HepG2 (cell line): ENCODE results near the gene ABHD11. TPM values are rescaled to one million over a fixed set of nuclear protein-coding genes. Genes with fewer than 3 reads are reported as not detected.
A peak's percentile ranks its signal among the peaks of the same experiment; 100 is the strongest.

Experiments used
- ATAC-seq: fragments of 200-7000 bp; cut with Tn5 transposase; 3 replicates; pipeline ENCODE4 v1.9.1; 2020; ENCODE audit warnings: mild to moderate bottlenecking, moderate library complexity
- BruUV-seq: library from RNA; stranded (reverse); fragments of 400-500 nt; replicated peaks from 2 replicates; lab custom pipeline; 2021; lab: Mats Ljungman, UMichigan
- CTCF ChIA-PET: fragments of 300-600 bp; formaldehyde crosslinking; extraction: SDS; loops from one replicate; lab custom pipeline; 2021; ENCODE audit warnings: low total read pairs, inconsistent platforms, low intra/inter-chr PET ratio; lab: Yijun Ruan, JAX
- POLR2A ChIA-PET: fragments of 350-600 bp; sonication (Branson Sonifier 250); formaldehyde crosslinking; loops from one replicate; lab custom pipeline; 2020; ENCODE audit warnings: antibody characterized with exemption, inconsistent platforms; lab: Yijun Ruan, JAX
- DNase-seq: peaks from one replicate; pipeline ENCODE4 v3.0.0-alpha.2; 2015; ENCODE audit warnings: low spot score
- FAIRE-seq: peaks from 3 replicates; lab custom pipeline; 2011; peaks lifted over from hg19 to GRCh38; lab: Jason Lieb, UNC
- H2AFZ ChIP-seq: one replicate; pipeline ENCODE4 v1.6.1; 2011; ENCODE audit warnings: low read length, inconsistent platforms
- H3K27ac ChIP-seq: fragments of 300-600 bp; 3 replicates; pipeline ENCODE4 v1.8.0; 2011; ENCODE audit warnings: mixed run types, mild to moderate bottlenecking, mixed read lengths, low read length, inconsistent platforms; ENCODE audit not compliant: insufficient read depth; ENCODE audit errors: extremely low read length
- H3K27me3 ChIP-seq, 2 experiments: fragments of 200-600 bp in 1 of 2; 2 replicates in 1 of 2; 3 replicates in 1 of 2; pipeline versions ENCODE4 v1.6.0 to v1.8.0; 2011; ENCODE audit warnings: low read length in 2 of 2, mild to moderate bottlenecking in 2 of 2, moderate library complexity in 2 of 2, inconsistent platforms in 1 of 2; ENCODE audit not compliant: insufficient read depth in 2 of 2, control insufficient read depth in 1 of 2
- H3K36me3 ChIP-seq, 2 experiments: fragments of 200-600 bp in 1 of 2; replicated peaks in 1 of 2; 2 replicates in 1 of 2; 3 replicates in 1 of 2; pipeline versions ENCODE4 v1.5.1 to v1.8.0; 2011; ENCODE audit warnings: low read length in 2 of 2, inconsistent platforms in 1 of 2; ENCODE audit not compliant: insufficient read depth in 2 of 2, control insufficient read depth in 1 of 2
- H3K4me1 ChIP-seq: 2 replicates; pipeline ENCODE4 v1.5.1; 2012; ENCODE audit warnings: low read length, inconsistent platforms; ENCODE audit not compliant: insufficient read depth
- H3K4me2 ChIP-seq: 2 replicates; pipeline ENCODE4 v1.6.0; 2011; ENCODE audit warnings: low read depth, low read length, inconsistent platforms
- H3K4me3 ChIP-seq, 3 experiments: fragments of 200-600 bp in 1 of 3; sonication (generic), shearing (Covaris generic) in 1 of 3; replicated peaks in 1 of 3; 2 replicates each; pipeline ENCODE4 v1.5.1; 2011 to 2016; ENCODE audit warnings: low read length in 3 of 3, inconsistent platforms in 2 of 3, low read depth in 2 of 3, mild to moderate bottlenecking in 2 of 3, control low read depth in 1 of 3, mixed read lengths in 1 of 3; ENCODE audit not compliant: insufficient read depth in 1 of 3
- H3K79me2 ChIP-seq: one replicate; pipeline ENCODE4 v1.6.1; 2011; ENCODE audit warnings: low read length, inconsistent platforms; ENCODE audit not compliant: insufficient read depth
- H3K9ac ChIP-seq: 2 replicates; pipeline ENCODE4 v1.6.0; 2011; ENCODE audit warnings: mild to moderate bottlenecking, low read depth, low read length, inconsistent platforms; ENCODE audit not compliant: insufficient read depth
- H3K9me3 ChIP-seq: 2 replicates; pipeline ENCODE4 v1.5.1; 2012; ENCODE audit warnings: mild to moderate bottlenecking, low read length
- H4K20me1 ChIP-seq: 2 replicates; pipeline ENCODE4 v1.6.0; 2011; ENCODE audit warnings: inconsistent platforms, mild to moderate bottlenecking, low read length, moderate library complexity; ENCODE audit not compliant: insufficient read depth
- AKAP8 ChIP-seq: sonication (generic); formaldehyde crosslinking; IDR thresholded peaks from 2 replicates; pipeline ENCODE4 v1.5.1; 2020; ENCODE audit warnings: mild to moderate bottlenecking, missing genetic modification reagents
- NR2C2 ChIP-seq: sonication (generic); formaldehyde crosslinking; IDR thresholded peaks from 2 replicates; pipeline ENCODE4 v1.4.0; 2020; ENCODE audit warnings: missing genetic modification reagents, mild to moderate bottlenecking, moderate library complexity, borderline replicate concordance
- RAD21 ChIP-seq: fragments of 450-650 bp; formaldehyde crosslinking; IDR thresholded peaks from 2 replicates; pipeline ENCODE4 v1.5.0; 2020; ENCODE audit warnings: mild to moderate bottlenecking
- SALL2 ChIP-seq: sonication (generic); formaldehyde crosslinking; IDR thresholded peaks from 2 replicates; pipeline ENCODE4 v1.8.1; 2023; ENCODE audit warnings: mild to moderate bottlenecking, missing genetic modification reagents, inconsistent platforms
- SP1 ChIP-seq, 2 experiments: fragments of 450-650 bp in 1 of 2; sonication (generic) in 1 of 2; formaldehyde crosslinking in 1 of 2; IDR thresholded peaks; 2 replicates each; pipeline versions ENCODE4 v1.4.0 to v1.6.1; 2016 to 2020; ENCODE audit warnings: missing genetic modification reagents in 1 of 2
- SP4 ChIP-seq: sonication (generic); formaldehyde crosslinking; IDR thresholded peaks from 2 replicates; pipeline ENCODE4 v1.8.1; 2023; ENCODE audit warnings: mild to moderate bottlenecking, missing genetic modification reagents
- ZNF326 ChIP-seq: sonication (generic); formaldehyde crosslinking; IDR thresholded peaks from 2 replicates; pipeline ENCODE4 v1.4.0; 2020; ENCODE audit warnings: missing genetic modification reagents, borderline replicate concordance
- ZNF563 ChIP-seq: sonication (generic); formaldehyde crosslinking; IDR thresholded peaks from 2 replicates; pipeline ENCODE4 v1.8.0; 2022; ENCODE audit warnings: mild to moderate bottlenecking, moderate library complexity, missing genetic modification reagents
- ZNF564 ChIP-seq: sonication (generic); formaldehyde crosslinking; IDR thresholded peaks from 2 replicates; pipeline ENCODE4 v1.8.1; 2023; ENCODE audit warnings: mild to moderate bottlenecking, missing genetic modification reagents
- WGBS: methylation state at CpG from one replicate; pipeline ENCODE4 v1.1.6; 2017; ENCODE audit warnings: low lambda C conversion rate; 5-methylcytosine and 5-hydroxymethylcytosine counted together
- in situ Hi-C: cut with HindIII; loops from 2 replicates; pipeline ENCODE4 v1.10.0; 2017; ENCODE audit warnings: low pct_unique_long_range_greater_than_20kb; ENCODE audit not compliant: extremely low pct_ligation_motif_present
- intact Hi-C: fragments of 100-400 bp; cut with micrococcal nuclease; formaldehyde crosslinking; loops from one replicate; pipeline ENCODE4 v1.10.0; 2022; ENCODE audit not compliant: unreplicated experiment
- polyA plus RNA-seq, 8 experiments: library from polyadenylated mRNA; depleted of rRNA in 3 of 8; stranded (reverse) in 7 of 8; unstranded in 1 of 8; fragments of >200 nt; fragmentation: Illumina TruSeq in 4 of 8; extraction: Trizol in 4 of 8; gene quantifications; 2 replicates each; pipeline versions ENCODE4 v1.2.1 to v1.2.3, GENCODE V29; 2011 to 2016; ENCODE audit warnings: low read depth in 4 of 8, missing spikeins in 1 of 8, mixed read lengths in 1 of 8; ENCODE audit not compliant: insufficient read depth in 1 of 8
- total RNA-seq, 5 experiments: library from RNA; depleted of rRNA; stranded (reverse); fragments of >200 nt; fragmentation: Illumina TruSeq; extraction: Trizol; gene quantifications; 2 replicates each; pipeline ENCODE4 v1.2.3, GENCODE V29; 2016; ENCODE audit warnings: low read depth in 1 of 5
- TF ChIP-seq, protein P1 (sequence below): IDR thresholded peaks from 2 replicates; pipeline ENCODE4 v1.6.1; 2012; ENCODE audit warnings: inconsistent platforms
- TF ChIP-seq, protein P2 (sequence below): sonication (generic); formaldehyde crosslinking; IDR thresholded peaks from 2 replicates; pipeline ENCODE4 v1.4.0; 2020; ENCODE audit warnings: missing genetic modification reagents
- TF ChIP-seq, protein P3 (sequence below): sonication (generic); formaldehyde crosslinking; IDR thresholded peaks from 2 replicates; pipeline ENCODE4 v1.5.1; 2020; ENCODE audit warnings: mild to moderate bottlenecking, missing genetic modification reagents, moderate library complexity
- TF ChIP-seq, protein P4 (sequence below): sonication (generic); formaldehyde crosslinking; IDR thresholded peaks from 2 replicates; pipeline ENCODE4 v1.5.0; 2020; ENCODE audit warnings: mild to moderate bottlenecking, missing genetic modification reagents

Gene ABHD11
- total and polyA plus RNA-seq, 2 of the 13 experiments (the other 11 are each of a cell fraction or from before 2014, with no cell fraction given): 7.0 to 8.1 TPM

DNA sequence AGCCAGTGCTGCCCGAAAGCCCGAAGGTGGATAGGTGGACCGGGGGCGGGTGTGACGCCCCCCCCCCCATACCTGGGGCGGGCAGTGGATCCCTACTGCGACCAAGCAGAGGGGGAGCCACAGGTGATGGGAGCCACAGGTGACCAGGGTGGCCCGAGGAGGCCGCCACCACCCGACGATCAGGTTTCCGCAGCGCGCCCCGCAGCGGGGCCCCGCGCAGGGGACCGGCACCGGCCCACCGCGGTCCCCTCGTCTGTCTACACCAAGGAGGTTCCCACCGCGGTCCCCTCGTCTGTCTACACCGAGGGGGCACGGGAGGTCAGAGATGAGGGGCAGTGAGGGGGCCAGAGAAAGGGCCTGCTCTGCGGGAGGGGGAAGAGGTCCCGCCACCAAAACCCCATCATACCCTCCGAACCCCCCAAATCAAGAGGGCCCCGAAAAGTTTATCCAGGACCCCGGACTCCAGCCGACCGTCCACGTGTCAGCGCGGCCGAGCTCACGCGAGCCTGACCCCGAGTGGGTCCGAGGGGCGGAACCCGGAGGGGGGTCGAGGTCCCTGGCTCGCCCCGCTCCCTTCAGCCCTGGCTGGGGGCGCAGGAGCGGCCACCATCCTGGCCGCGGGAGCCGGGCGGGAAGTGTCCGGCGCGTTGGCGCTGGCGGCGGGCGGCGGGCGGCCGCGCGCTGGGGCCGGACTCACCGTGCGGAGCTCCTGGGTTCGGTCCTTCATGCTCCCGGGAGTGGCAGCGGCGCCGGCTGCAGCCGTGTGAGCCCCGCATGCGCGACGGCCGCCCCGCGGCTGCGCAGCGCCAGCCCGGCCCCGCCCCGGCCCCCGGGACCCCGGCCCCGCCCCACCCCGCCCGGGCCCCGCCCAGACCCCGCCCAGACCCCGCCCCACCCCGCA lies 19.4 kb downstream of the ABHD11 start, which contains the start of gene STX1A:
Gene STX1A, minus strand, starts transcription at position 765 of the 901 bp plus-strand sequence. Its CDS starts 38 bp downstream, at position 727.
- Histone ChIP-seq H3K36me3 (no peaks in the 10 kb centered on the region), H3K79me2 (no peaks in the 10 kb centered on the region), H3K4me1 (peaks cover 47% of the 10 kb centered on the region), H2AFZ (no peak within 1 kb of the TSS), H3K9ac (peak within 1 kb of the TSS; percentile 76), H3K27me3 (peaks cover 0 to 1% of the 10 kb centered on the region in 2 experiments; a peak in 1 of 5 replicates), H4K20me1 (peaks cover 7% of the 10 kb centered on the region), H3K9me3 (no peaks in the 10 kb centered on the region), H3K27ac (no peak within 1 kb of the TSS), H3K4me2 (peak within 1 kb of the TSS; percentile 84), H3K4me3 (peak within 1 kb of the TSS; percentile 76 to 87 (median 87))
- intact Hi-C loops: loop anchor here (5.0 kb wide), 2 partner anchors 37 to 52 kb away; partner anchors contain the start of genes BUD23, DNAJC30 and VPS37D
- in situ Hi-C loops: loop anchor here (5.0 kb wide), 1 partner anchor 112 kb away; no protein-coding TSS in a partner anchor
- ATAC-seq (peak; percentile 67), DNase-seq (peak; percentile 40), FAIRE-seq (no peak)
- ChIA-PET CTCF (no interaction called here), POLR2A (interaction anchor here (0.5 to 1.6 kb wide), 8 partner anchors 13 to 118 kb away, joined by 3 to 8 read pairs (median 4); partner anchors contain the start of gene MLXIPL)
- BruUV-seq: TSS peak; percentile 70
- 0% methylated on average over 8 of the region's 96 CpGs for WGBS
- TF ChIP-seq, protein P1, sequence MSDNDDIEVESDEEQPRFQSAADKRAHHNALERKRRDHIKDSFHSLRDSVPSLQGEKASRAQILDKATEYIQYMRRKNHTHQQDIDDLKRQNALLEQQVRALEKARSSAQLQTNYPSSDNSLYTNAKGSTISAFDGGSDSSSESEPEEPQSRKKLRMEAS: peak; percentile 62
- TF ChIP-seq, protein P2, sequence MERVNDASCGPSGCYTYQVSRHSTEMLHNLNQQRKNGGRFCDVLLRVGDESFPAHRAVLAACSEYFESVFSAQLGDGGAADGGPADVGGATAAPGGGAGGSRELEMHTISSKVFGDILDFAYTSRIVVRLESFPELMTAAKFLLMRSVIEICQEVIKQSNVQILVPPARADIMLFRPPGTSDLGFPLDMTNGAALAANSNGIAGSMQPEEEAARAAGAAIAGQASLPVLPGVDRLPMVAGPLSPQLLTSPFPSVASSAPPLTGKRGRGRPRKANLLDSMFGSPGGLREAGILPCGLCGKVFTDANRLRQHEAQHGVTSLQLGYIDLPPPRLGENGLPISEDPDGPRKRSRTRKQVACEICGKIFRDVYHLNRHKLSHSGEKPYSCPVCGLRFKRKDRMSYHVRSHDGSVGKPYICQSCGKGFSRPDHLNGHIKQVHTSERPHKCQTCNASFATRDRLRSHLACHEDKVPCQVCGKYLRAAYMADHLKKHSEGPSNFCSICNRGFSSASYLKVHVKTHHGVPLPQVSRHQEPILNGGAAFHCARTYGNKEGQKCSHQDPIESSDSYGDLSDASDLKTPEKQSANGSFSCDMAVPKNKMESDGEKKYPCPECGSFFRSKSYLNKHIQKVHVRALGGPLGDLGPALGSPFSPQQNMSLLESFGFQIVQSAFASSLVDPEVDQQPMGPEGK (CRISPR knock-in tag): peak; percentile 18; the same call in 1 of the 2 replicates
- TF ChIP-seq NR2C2: 0 out of 2 replicates have a peak, but pooled peaks have one; percentile 34
- TF ChIP-seq, protein P3, sequence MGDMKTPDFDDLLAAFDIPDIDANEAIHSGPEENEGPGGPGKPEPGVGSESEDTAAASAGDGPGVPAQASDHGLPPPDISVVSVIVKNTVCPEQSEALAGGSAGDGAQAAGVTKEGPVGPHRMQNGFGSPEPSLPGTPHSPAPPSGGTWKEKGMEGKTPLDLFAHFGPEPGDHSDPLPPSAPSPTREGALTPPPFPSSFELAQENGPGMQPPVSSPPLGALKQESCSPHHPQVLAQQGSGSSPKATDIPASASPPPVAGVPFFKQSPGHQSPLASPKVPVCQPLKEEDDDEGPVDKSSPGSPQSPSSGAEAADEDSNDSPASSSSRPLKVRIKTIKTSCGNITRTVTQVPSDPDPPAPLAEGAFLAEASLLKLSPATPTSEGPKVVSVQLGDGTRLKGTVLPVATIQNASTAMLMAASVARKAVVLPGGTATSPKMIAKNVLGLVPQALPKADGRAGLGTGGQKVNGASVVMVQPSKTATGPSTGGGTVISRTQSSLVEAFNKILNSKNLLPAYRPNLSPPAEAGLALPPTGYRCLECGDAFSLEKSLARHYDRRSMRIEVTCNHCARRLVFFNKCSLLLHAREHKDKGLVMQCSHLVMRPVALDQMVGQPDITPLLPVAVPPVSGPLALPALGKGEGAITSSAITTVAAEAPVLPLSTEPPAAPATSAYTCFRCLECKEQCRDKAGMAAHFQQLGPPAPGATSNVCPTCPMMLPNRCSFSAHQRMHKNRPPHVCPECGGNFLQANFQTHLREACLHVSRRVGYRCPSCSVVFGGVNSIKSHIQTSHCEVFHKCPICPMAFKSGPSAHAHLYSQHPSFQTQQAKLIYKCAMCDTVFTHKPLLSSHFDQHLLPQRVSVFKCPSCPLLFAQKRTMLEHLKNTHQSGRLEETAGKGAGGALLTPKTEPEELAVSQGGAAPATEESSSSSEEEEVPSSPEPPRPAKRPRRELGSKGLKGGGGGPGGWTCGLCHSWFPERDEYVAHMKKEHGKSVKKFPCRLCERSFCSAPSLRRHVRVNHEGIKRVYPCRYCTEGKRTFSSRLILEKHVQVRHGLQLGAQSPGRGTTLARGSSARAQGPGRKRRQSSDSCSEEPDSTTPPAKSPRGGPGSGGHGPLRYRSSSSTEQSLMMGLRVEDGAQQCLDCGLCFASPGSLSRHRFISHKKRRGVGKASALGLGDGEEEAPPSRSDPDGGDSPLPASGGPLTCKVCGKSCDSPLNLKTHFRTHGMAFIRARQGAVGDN (CRISPR knock-in tag): peak; percentile 66
- TF ChIP-seq AKAP8 (CRISPR knock-in tag): no peak
- TF ChIP-seq SP4 (CRISPR knock-in tag): peak; percentile 29
- TF ChIP-seq ZNF564 (CRISPR knock-in tag): no peak
- no peak for TF ChIP-seq ZNF326 (CRISPR knock-in tag)
- peak; percentile 37; the same call in 1 of the 2 replicates for TF ChIP-seq SALL2 (CRISPR knock-in tag)
- 0 out of 2 replicates have a peak, but pooled peaks have one; percentile 24 for TF ChIP-seq RAD21 (CRISPR knock-in tag)
- TF ChIP-seq, protein P4, sequence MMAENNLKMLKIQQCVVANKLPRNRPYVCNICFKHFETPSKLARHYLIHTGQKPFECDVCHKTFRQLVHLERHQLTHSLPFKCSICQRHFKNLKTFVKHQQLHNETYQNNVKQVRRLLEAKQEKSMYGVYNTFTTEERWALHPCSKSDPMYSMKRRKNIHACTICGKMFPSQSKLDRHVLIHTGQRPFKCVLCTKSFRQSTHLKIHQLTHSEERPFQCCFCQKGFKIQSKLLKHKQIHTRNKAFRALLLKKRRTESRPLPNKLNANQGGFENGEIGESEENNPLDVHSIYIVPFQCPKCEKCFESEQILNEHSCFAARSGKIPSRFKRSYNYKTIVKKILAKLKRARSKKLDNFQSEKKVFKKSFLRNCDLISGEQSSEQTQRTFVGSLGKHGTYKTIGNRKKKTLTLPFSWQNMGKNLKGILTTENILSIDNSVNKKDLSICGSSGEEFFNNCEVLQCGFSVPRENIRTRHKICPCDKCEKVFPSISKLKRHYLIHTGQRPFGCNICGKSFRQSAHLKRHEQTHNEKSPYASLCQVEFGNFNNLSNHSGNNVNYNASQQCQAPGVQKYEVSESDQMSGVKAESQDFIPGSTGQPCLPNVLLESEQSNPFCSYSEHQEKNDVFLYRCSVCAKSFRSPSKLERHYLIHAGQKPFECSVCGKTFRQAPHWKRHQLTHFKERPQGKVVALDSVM (CRISPR knock-in tag): peak; percentile 53; the same call in 1 of the 2 replicates
- TF ChIP-seq ZNF563 (CRISPR knock-in tag): 0 out of 2 replicates have a peak, but pooled peaks have one; percentile 30
- no peak for TF ChIP-seq SP1 (IDR thresholded peaks at IDR 0.05)
- no peak for TF ChIP-seq SP1 (CRISPR knock-in tag; IDR thresholded peaks at IDR 0.05)
